DMS53 treated with DMSO at 0.1 percent for 48 hours (cell line): Measurements from ENCODE around the gene PPM1E.
"Not testable (repeated sequence)": the region's sequence is repeated elsewhere in the genome, so short reads cannot be mapped to it uniquely, and the experiment has no call there.

Source experiments
- DNase-seq: peaks from one replicate; lab custom pipeline; 2025; ENCODE audit not compliant: unreplicated experiment; lab: John Stamatoyannopoulos, UW

Gene PPM1E

GRCh38 chr17:58837699-58838098 lies 82.0 kb downstream of the PPM1E start:
- no peak for DNase-seq

- no peak for DNase-seq
Measured at GRCh38 chr17:58840820-58841612, 85.4 kb downstream of the PPM1E start.

GRCh38 chr17:58846413-58846812 lies 90.8 kb downstream of the PPM1E start:
- DNase-seq: not testable (repeated sequence)

- DNase-seq: not testable (repeated sequence)
Measured at GRCh38 chr17:58850106-58850505, 94.5 kb downstream of the PPM1E start.

GRCh38 chr17:58865301-58865700 lies 109.6 kb downstream of the PPM1E start:
- DNase-seq: no peak

GRCh38 chr17:58870747-58871146 lies 115.1 kb downstream of the PPM1E start:
- DNase-seq: no peak

GRCh38 chr17:58873926-58874325 lies 118.3 kb downstream of the PPM1E start:
- DNase-seq: no peak

GRCh38 chr17:58875261-58875660 lies 119.6 kb downstream of the PPM1E start:
- DNase-seq: no peak

GRCh38 chr17:58884161-58884560 lies 128.5 kb downstream of the PPM1E start:
- no peak for DNase-seq

GRCh38 chr17:58886514-58886913 lies 130.9 kb downstream of the PPM1E start:
- no peak for DNase-seq

GRCh38 chr17:58889928-58890327 lies 134.3 kb downstream of the PPM1E start:
- DNase-seq: no peak

GRCh38 chr17:58899191-58899590 lies 143.5 kb downstream of the PPM1E start:
- no peak for DNase-seq

GRCh38 chr17:58902322-58902721 lies 146.7 kb downstream of the PPM1E start:
- no peak for DNase-seq

- DNase-seq: no peak
Measured at GRCh38 chr17:58911741-58912343, 156.2 kb downstream of the PPM1E start.

- DNase-seq: no peak
Measured at GRCh38 chr17:58913552-58913951, 157.9 kb downstream of the PPM1E start.

- DNase-seq: no peak
Measured at GRCh38 chr17:58913971-58914769, 158.5 kb downstream of the PPM1E start.

GRCh38 chr17:58917228-58917627 lies 161.6 kb downstream of the PPM1E start:
- DNase-seq: no peak

- DNase-seq: no peak
Measured at GRCh38 chr17:58918072-58918471, 162.4 kb downstream of the PPM1E start.

- no peak for DNase-seq
Measured at GRCh38 chr17:58918884-58919283, 163.2 kb downstream of the PPM1E start.

GRCh38 chr17:58920773-58921172 lies 165.1 kb downstream of the PPM1E start:
- DNase-seq: no peak

GRCh38 chr17:58932956-58933355 lies 177.3 kb downstream of the PPM1E start:
- no peak for DNase-seq

GRCh38 chr17:58936295-58936694 lies 180.6 kb downstream of the PPM1E start:
- no peak for DNase-seq
